HepG2 (cell line): Measurements from ENCODE around the gene AKR1A1. TPM values are rescaled to one million over a fixed set of nuclear protein-coding genes. Genes with fewer than 3 reads are reported as not detected.
A peak's percentile ranks its signal among the peaks of the same experiment; 100 is the strongest.

Source experiments
- ATAC-seq: fragments of 200-7000 bp; cut with Tn5 transposase; 3 replicates; pipeline ENCODE4 v1.9.1; 2020; ENCODE audit warnings: mild to moderate bottlenecking, moderate library complexity
- BruUV-seq: library from RNA; stranded (reverse); fragments of 400-500 nt; replicated peaks from 2 replicates; lab custom pipeline; 2021; lab: Mats Ljungman, UMichigan
- CTCF ChIA-PET: fragments of 300-600 bp; formaldehyde crosslinking; extraction: SDS; loops from one replicate; lab custom pipeline; 2021; ENCODE audit warnings: low total read pairs, inconsistent platforms, low intra/inter-chr PET ratio; lab: Yijun Ruan, JAX
- POLR2A ChIA-PET: fragments of 350-600 bp; sonication (Branson Sonifier 250); formaldehyde crosslinking; loops from one replicate; lab custom pipeline; 2020; ENCODE audit warnings: antibody characterized with exemption, inconsistent platforms; lab: Yijun Ruan, JAX
- DNase-seq: peaks from one replicate; pipeline ENCODE4 v3.0.0-alpha.2; 2015; ENCODE audit warnings: low spot score
- FAIRE-seq: peaks from 3 replicates; lab custom pipeline; 2011; peaks lifted over from hg19 to GRCh38; lab: Jason Lieb, UNC
- H2AFZ ChIP-seq: one replicate; pipeline ENCODE4 v1.6.1; 2011; ENCODE audit warnings: low read length, inconsistent platforms
- H3K27ac ChIP-seq: fragments of 300-600 bp; 3 replicates; pipeline ENCODE4 v1.8.0; 2011; ENCODE audit warnings: mixed run types, mild to moderate bottlenecking, mixed read lengths, low read length, inconsistent platforms; ENCODE audit not compliant: insufficient read depth; ENCODE audit errors: extremely low read length
- H3K27me3 ChIP-seq, 2 experiments: fragments of 200-600 bp in 1 of 2; 2 replicates in 1 of 2; 3 replicates in 1 of 2; pipeline versions ENCODE4 v1.6.0 to v1.8.0; 2011; ENCODE audit warnings: low read length in 2 of 2, mild to moderate bottlenecking in 2 of 2, moderate library complexity in 2 of 2, inconsistent platforms in 1 of 2; ENCODE audit not compliant: insufficient read depth in 2 of 2, control insufficient read depth in 1 of 2
- H3K36me3 ChIP-seq, 2 experiments: fragments of 200-600 bp in 1 of 2; replicated peaks in 1 of 2; 2 replicates in 1 of 2; 3 replicates in 1 of 2; pipeline versions ENCODE4 v1.5.1 to v1.8.0; 2011; ENCODE audit warnings: low read length in 2 of 2, inconsistent platforms in 1 of 2; ENCODE audit not compliant: insufficient read depth in 2 of 2, control insufficient read depth in 1 of 2
- H3K4me1 ChIP-seq: 2 replicates; pipeline ENCODE4 v1.5.1; 2012; ENCODE audit warnings: low read length, inconsistent platforms; ENCODE audit not compliant: insufficient read depth
- H3K4me2 ChIP-seq: 2 replicates; pipeline ENCODE4 v1.6.0; 2011; ENCODE audit warnings: low read depth, low read length, inconsistent platforms
- H3K4me3 ChIP-seq, 3 experiments: fragments of 200-600 bp in 1 of 3; sonication (generic), shearing (Covaris generic) in 1 of 3; replicated peaks in 1 of 3; 2 replicates each; pipeline ENCODE4 v1.5.1; 2011 to 2016; ENCODE audit warnings: low read length in 3 of 3, inconsistent platforms in 2 of 3, low read depth in 2 of 3, mild to moderate bottlenecking in 2 of 3, control low read depth in 1 of 3, mixed read lengths in 1 of 3; ENCODE audit not compliant: insufficient read depth in 1 of 3
- H3K79me2 ChIP-seq: one replicate; pipeline ENCODE4 v1.6.1; 2011; ENCODE audit warnings: low read length, inconsistent platforms; ENCODE audit not compliant: insufficient read depth
- H3K9ac ChIP-seq: 2 replicates; pipeline ENCODE4 v1.6.0; 2011; ENCODE audit warnings: mild to moderate bottlenecking, low read depth, low read length, inconsistent platforms; ENCODE audit not compliant: insufficient read depth
- H3K9me3 ChIP-seq: 2 replicates; pipeline ENCODE4 v1.5.1; 2012; ENCODE audit warnings: mild to moderate bottlenecking, low read length
- H4K20me1 ChIP-seq: 2 replicates; pipeline ENCODE4 v1.6.0; 2011; ENCODE audit warnings: inconsistent platforms, mild to moderate bottlenecking, low read length, moderate library complexity; ENCODE audit not compliant: insufficient read depth
- ATF1 ChIP-seq: IDR thresholded peaks from 2 replicates; pipeline ENCODE4 v1.6.1; 2016; ENCODE audit warnings: mild to moderate bottlenecking, control low read depth
- CREB3 ChIP-seq: sonication (generic); formaldehyde crosslinking; IDR thresholded peaks from 2 replicates; pipeline ENCODE4 v1.5.0; 2020; ENCODE audit warnings: missing genetic modification reagents
- MIER2 ChIP-seq: IDR thresholded peaks from 2 replicates; pipeline ENCODE4 v1.6.1; 2016; ENCODE audit warnings: missing biosample characterization, missing genetic modification reagents
- NCOA2 ChIP-seq: sonication (generic); formaldehyde crosslinking; IDR thresholded peaks from 2 replicates; pipeline ENCODE4 v1.8.0; 2022; ENCODE audit warnings: inconsistent platforms
- SKI ChIP-seq: fragments of 450-650 bp; IDR thresholded peaks from one replicate; pipeline ENCODE4 v1.6.1; 2018; ENCODE audit warnings: mild to moderate bottlenecking; ENCODE audit not compliant: partially characterized antibody
- ZNF687 ChIP-seq: sonication (generic); formaldehyde crosslinking; IDR thresholded peaks from 2 replicates; pipeline ENCODE4 v1.5.1; 2020; ENCODE audit warnings: mild to moderate bottlenecking, missing genetic modification reagents, moderate library complexity
- ZSCAN9 ChIP-seq: IDR thresholded peaks from 2 replicates; pipeline ENCODE4 v1.6.1; 2016; ENCODE audit warnings: borderline replicate concordance
- WGBS: methylation state at CpG from one replicate; pipeline ENCODE4 v1.1.6; 2017; ENCODE audit warnings: low lambda C conversion rate; 5-methylcytosine and 5-hydroxymethylcytosine counted together
- in situ Hi-C: cut with HindIII; loops from 2 replicates; pipeline ENCODE4 v1.10.0; 2017; ENCODE audit warnings: low pct_unique_long_range_greater_than_20kb; ENCODE audit not compliant: extremely low pct_ligation_motif_present
- intact Hi-C: fragments of 100-400 bp; cut with micrococcal nuclease; formaldehyde crosslinking; loops from one replicate; pipeline ENCODE4 v1.10.0; 2022; ENCODE audit not compliant: unreplicated experiment
- polyA plus RNA-seq, 8 experiments: library from polyadenylated mRNA; depleted of rRNA in 3 of 8; stranded (reverse) in 7 of 8; unstranded in 1 of 8; fragments of >200 nt; fragmentation: Illumina TruSeq in 4 of 8; extraction: Trizol in 4 of 8; gene quantifications; 2 replicates each; pipeline versions ENCODE4 v1.2.1 to v1.2.3, GENCODE V29; 2011 to 2016; ENCODE audit warnings: low read depth in 4 of 8, missing spikeins in 1 of 8, mixed read lengths in 1 of 8; ENCODE audit not compliant: insufficient read depth in 1 of 8
- total RNA-seq, 5 experiments: library from RNA; depleted of rRNA; stranded (reverse); fragments of >200 nt; fragmentation: Illumina TruSeq; extraction: Trizol; gene quantifications; 2 replicates each; pipeline ENCODE4 v1.2.3, GENCODE V29; 2016; ENCODE audit warnings: low read depth in 1 of 5

The AKR1A1 gene
- total and polyA plus RNA-seq, 2 of the 13 experiments (the other 11 are each of a cell fraction or from before 2014, with no cell fraction given): 181 to 217 TPM

GRCh38 chr1:45566722-45567121, 16.1 kb downstream of the AKR1A1 start:
- POLR2A ChIA-PET: interaction anchor here (0.6 to 1.9 kb wide), 5 partner anchors 9 to 46 kb away, joined by 3 to 9 read pairs (median 3); partner anchors contain the start of genes AKR1A1 and PRDX1
- Histone ChIP-seq H2AFZ (no peak overlapping the region), H4K20me1 (0 out of 2 replicates have a peak, but pooled peaks cover 6% of the 10 kb centered on the region), H3K4me1 (peaks cover 4% of the 10 kb centered on the region), H3K27me3 (no peaks in the 10 kb centered on the region), H3K27ac (no peak overlapping the region), H3K4me3 (no peak overlapping the region), H3K79me2 (no peaks in the 10 kb centered on the region)
- ATAC-seq: no peak
- in situ Hi-C loops: loop anchor here (5.0 kb wide), 1 partner anchor 54 kb away; no protein-coding TSS in a partner anchor
- whole genome bisulfite sequencing: 100% methylated on average over 3 of the region's 5 CpGs
- TF ChIP-seq ATF1 (CRISPR knock-in tag) (no peak), ZNF687 (CRISPR knock-in tag) (0 out of 2 replicates have a peak, but pooled peaks have one; percentile 9)
- TF ChIP-seq, all 625 proteins: peak for 1
- Histone ChIP-seq H3K9ac (no peak overlapping the region), H3K4me2 (no peak overlapping the region), H3K36me3 (peaks cover 23 to 59% of the 10 kb centered on the region in 2 experiments), H3K9me3 (no peaks in the 10 kb centered on the region)
- FAIRE-seq (no peak), DNase-seq (no peak)
- CTCF ChIA-PET: no interaction called here
- BruUV-seq: no TSS peak
- intact Hi-C loops: no loop called here

GRCh38 chr1:45567911-45568310, 17.3 kb downstream of the AKR1A1 start:
- H3K4me2 ChIP-seq: no peak overlapping the region
- no peaks in the 10 kb centered on the region for H3K79me2 ChIP-seq
- 0 out of 2 replicates have a peak, but pooled peaks cover 6% of the 10 kb centered on the region for H4K20me1 ChIP-seq
- intact Hi-C loops: no loop called here
- no peak overlapping the region for H3K27ac ChIP-seq
- H3K9me3 ChIP-seq: no peaks in the 10 kb centered on the region
- no TSS peak for BruUV-seq
- in situ Hi-C loops: loop anchor here (5.0 kb wide), 1 partner anchor 56 kb away; no protein-coding TSS in a partner anchor
- POLR2A ChIA-PET: interaction anchor here (1.2 to 4.3 kb wide), 7 partner anchors 13 to 67 kb away, joined by 3 to 49 read pairs (median 9); partner anchors contain the start of genes AKR1A1, CCDC163, MMACHC and PRDX1
- ATAC-seq (no peak), DNase-seq (no peak), FAIRE-seq (no peak)
- TF ChIP-seq CREB3 (CRISPR knock-in tag) (no peak), ZSCAN9 (CRISPR knock-in tag) (no peak), NCOA2 (no peak), SKI (no peak), MIER2 (CRISPR knock-in tag) (no peak)
- no peak overlapping the region for H3K4me3 ChIP-seq
- 92% methylated on average over 6 of the region's 7 CpGs for WGBS
- CTCF ChIA-PET: interaction anchor here (4.2 kb wide), 1 partner anchor 56 kb away, joined by 49 read pairs; no protein-coding TSS in a partner anchor
- no peaks in the 10 kb centered on the region for H3K4me1 ChIP-seq
- no peaks in the 10 kb centered on the region for H3K27me3 ChIP-seq
- H3K9ac ChIP-seq: no peak overlapping the region
- no peak overlapping the region for H2AFZ ChIP-seq
- H3K36me3 ChIP-seq: peaks cover 19 to 53% of the 10 kb centered on the region in 2 experiments
